GM08714 (cell line): ENCODE results near the gene NCKAP5.

Experiments
- H3K4me3 ChIP-seq: fragments of 200-500 bp; sonication (Bioruptor generic); 2 replicates; pipeline ENCODE4 v1.5.1; 2014; ENCODE audit warnings: mild to moderate bottlenecking, low read length, inconsistent platforms
- ZNF274 ChIP-seq: IDR thresholded peaks from 2 replicates; pipeline ENCODE4 v1.6.1; 2012; ENCODE audit warnings: mild to moderate bottlenecking, low read depth, low read length

NCKAP5 gene

GRCh38 chr2:133591164-133591563 is 22.9 kb upstream of the NCKAP5 start:
- H3K4me3 ChIP-seq, result no peak overlapping the region
- TF ChIP-seq ZNF274, result no peak

DNA sequence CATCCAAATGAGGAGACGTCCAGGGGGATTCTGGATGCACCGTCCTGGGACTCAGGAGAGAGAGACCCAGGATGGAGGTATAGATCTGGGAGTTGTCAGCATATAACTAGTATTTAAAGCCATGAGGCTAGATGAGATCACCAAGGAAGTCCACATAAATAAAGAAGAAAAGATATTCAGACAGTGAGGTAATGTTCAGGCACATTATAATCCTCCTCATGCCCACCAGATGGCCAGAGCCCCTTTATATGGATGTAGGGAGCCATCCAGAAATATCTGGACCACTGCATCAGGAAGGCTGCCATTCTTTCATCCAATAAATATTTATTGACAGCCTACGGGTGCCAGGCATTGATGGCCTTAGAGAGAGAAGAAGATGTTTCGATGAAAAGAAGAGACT is 21.2 kb upstream of the NCKAP5 start:
- H3K4me3 ChIP-seq, result no peak overlapping the region
- no peak for TF ChIP-seq ZNF274

DNA sequence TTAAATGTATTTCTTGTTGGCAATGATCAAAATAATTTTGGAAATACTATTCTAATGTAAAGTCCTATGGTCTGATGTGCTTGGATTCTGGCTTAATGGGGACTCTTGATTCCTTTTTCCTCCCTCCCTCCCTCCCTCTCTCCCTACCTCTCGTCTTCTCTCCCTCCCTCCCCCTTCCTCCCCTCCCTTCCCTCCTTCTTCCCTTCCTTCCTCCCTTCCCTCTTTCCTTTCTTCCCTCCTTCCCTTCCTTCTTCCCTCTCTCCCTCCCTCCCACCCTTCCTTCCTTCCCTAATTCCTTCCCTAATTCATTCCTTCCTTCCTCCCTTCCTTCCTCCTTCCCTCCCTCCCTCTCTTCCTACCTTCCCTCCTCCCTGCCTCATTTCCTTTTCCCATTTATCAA is 19.9 kb upstream of the NCKAP5 start:
- no peak overlapping the region for H3K4me3 ChIP-seq

DNA sequence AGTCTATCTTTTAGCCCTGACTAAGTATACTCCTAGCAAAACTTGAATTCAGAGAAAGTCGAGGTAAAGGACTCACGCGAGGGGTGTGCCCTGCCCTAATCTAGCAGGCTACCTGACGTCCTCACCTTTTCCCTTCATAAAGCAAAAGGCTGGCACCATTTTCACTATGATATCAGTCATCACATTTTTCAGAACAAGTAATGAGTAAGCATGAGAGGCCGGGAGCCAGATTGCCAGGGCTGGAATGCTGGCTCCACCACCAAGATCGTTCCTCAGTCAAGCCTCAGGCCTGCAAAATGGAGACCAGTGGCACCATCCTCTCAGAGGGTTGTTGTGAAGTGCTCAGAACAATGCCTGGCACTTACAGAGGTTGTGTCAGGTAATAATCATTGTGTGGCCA is 18.7 kb upstream of the NCKAP5 start:
- no peak overlapping the region for H3K4me3 ChIP-seq
- no peak for TF ChIP-seq ZNF274

More for the DNA sequence above, 19.9 kb upstream of the NCKAP5 start:
- TF ChIP-seq ZNF274, result no peak

DNA sequence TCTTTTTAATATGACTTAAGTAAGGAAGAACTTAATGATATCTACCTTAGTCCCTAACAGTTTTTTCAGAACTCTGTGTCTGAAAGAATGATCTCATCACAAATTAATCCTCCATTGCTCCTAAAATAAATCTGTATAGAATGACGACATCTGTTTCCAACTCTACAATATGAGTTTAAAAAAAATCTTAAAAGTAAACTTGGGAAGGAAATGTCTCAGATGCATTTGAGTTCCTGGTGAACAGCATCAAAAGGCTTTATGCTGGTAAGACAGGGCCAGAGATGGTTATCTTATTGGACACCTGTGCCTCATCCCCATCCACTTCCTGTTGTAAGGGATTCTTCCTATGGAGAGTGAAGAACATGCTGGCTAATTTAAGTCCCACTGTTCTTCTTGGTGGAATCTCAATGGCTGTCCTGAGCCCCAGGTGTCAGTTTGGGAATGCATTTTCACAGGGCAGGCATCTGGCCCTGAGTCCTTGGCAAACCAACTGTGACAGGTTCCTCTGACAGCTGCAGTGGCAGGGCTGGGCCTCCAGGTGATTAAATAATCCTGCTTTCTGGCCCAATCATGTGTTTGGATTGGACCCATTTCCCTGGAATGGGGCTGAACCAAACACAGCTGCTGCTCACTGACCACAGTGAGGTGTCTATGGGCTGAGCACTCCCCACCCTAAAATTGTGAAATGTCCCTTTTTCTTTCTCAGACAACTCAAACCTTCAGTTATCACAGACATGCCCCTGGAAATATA is 12.9 kb upstream of the NCKAP5 start:
- no peak for TF ChIP-seq ZNF274
- no peak overlapping the region for H3K4me3 ChIP-seq

GRCh38 chr2:133579274-133579673 is 11.0 kb upstream of the NCKAP5 start:
- TF ChIP-seq ZNF274, result no peak
- no peak overlapping the region for H3K4me3 ChIP-seq

DNA sequence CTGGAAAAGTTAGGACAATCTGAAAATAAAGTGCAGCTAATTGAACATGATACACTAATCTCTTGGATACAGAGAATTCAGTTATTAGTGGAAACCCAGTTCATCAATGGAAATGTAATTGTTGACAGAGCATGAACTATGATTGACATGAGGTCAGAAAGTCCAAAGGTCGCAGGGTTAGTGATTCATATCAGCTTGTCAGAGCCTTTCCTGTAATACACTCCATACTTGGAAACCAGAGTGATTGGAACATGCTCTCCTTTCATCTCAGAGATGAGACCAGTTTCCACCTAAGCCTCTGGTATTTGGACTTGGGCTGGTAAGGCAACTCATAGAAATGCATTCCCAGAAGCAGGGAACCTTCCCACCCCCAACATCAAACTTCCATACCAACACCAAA is 8.5 kb upstream of the NCKAP5 start:
- H3K4me3 ChIP-seq, result no peak overlapping the region
- TF ChIP-seq ZNF274, result no peak

DNA sequence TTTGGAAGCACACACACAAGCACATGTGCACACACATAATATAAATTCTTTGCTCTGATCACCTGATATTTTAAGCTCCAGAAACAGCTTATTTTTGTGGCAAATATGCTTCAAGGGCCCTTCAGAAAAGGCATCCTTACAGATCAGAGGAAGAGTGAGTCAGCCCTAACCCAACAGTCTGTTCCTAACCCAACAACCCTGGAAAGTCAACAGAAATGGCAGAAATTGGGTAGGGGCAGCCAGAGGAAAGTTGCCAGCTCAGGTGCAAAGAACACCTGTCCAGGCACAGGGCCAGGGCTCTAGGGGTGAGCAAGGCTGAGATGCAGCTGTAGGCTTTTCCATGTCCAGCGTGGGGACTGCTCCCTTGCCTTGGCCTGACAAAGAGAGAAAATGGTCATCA is 6.4 kb upstream of the NCKAP5 start:
- TF ChIP-seq ZNF274, result no peak
- H3K4me3 ChIP-seq, result no peak overlapping the region

- no peak overlapping the region for H3K4me3 ChIP-seq
- no peak for TF ChIP-seq ZNF274
Measured at GRCh38 chr2:133574186-133574585, 5.9 kb upstream of the NCKAP5 start.

DNA sequence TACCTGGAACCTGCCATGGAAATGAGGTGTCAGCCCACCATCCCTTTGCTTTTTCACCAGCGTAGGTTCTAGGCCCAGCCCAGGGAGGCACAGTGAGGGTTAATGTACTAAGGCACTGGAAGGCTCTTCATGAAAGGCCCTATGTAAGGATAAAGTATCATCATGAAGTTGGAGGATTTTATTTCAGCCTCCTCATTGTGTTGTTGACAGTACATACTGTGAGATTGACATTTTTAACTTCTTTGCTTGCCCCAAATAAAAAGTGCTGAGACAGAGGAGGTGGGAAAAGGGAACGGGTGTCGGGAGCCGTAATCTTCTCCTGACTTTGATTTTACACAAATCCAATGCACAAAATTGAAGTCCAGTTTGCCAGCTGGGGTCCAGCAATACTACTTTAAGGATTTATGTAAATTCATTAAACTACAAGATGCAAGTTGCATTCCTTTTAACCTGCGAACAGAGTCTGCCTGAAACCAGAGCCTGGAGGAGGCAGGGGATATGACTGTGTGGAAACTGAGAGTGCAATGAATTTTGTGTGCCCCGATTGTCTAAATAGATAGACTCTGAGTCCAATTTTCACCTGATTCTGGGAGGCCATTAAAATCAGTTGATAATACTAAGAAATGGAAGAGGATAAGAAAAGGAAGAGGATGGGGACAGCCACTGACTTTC is 5.4 kb upstream of the NCKAP5 start:
- no peak overlapping the region for H3K4me3 ChIP-seq
- no peak for TF ChIP-seq ZNF274

DNA sequence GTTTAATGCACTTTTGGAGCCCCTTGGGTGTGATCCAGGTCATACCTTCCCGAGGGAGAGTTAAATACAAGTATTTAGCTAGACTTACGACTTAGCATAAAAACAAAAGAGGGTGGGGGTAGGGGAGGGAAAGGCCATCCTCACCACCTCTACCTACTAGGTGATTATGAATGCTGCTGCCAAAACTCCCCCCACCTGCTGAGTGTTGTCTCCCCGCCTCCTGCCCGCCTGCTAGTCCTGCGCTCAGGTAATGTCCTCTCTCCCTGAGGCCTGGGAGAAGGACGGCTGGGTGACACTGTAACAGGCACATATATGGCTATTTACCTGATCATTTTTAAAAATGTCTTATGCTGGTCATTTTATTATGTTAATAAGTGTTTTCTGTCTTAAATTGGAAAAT is 3.0 kb upstream of the NCKAP5 start:
- H3K4me3 ChIP-seq, result no peak overlapping the region
- no peak for TF ChIP-seq ZNF274

GRCh38 chr2:133570542-133570941 is 2.3 kb upstream of the NCKAP5 start:
- H3K4me3 ChIP-seq, result no peak overlapping the region
- no peak for TF ChIP-seq ZNF274

DNA sequence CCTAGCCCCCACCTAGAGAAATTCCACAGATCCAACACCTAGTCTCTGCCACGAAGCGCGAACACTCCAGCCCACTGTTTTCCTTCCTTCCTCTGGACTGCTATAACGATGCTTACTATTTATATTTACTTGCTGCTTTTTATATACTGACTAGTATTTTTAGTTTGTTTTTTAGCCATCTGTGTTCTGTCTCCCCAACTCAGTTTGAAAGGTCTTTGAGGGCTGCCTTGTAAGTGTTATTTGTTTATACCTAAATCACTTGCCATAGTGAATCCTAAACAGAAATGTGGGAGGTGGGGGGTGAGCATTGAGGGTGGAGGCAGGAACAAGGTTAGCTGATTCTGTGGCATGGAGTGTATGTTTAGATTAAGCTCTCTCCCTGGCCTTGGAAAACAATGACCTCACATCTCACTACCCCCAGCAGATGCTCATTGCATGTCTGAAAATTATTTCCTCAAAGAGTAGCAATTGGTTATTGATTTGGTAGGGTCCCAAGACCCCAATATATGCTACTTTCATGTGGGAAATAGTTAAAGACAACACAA is 1.1 kb upstream of the NCKAP5 start:
- no peak for TF ChIP-seq ZNF274
- no peak overlapping the region for H3K4me3 ChIP-seq

- no peak overlapping the region for H3K4me3 ChIP-seq
- TF ChIP-seq ZNF274, result no peak
Measured at GRCh38 chr2:133568598-133568997, 335 bp upstream of the NCKAP5 start.

DNA sequence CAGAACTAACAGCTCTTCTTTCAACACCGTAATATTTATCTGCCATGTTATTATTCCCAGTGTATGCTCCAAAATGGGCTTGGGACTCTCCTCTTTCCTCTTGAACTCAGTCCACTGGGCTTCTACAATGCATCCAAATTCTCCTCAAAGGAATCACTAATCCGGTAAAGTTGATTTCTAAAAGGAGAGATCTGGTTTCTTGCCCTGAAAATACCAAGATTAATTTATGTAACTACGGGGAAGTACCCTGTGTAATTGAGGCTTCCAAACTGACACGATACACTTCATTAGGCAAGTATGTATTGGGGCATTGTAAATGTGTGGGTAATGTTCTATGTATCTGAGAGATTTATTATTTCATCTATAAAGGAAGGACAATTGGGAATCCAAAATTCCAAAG is 5.7 kb downstream of the NCKAP5 start:
- no peak overlapping the region for H3K4me3 ChIP-seq
- TF ChIP-seq ZNF274, result no peak

- no peak for TF ChIP-seq ZNF274
- no peak overlapping the region for H3K4me3 ChIP-seq
Measured at GRCh38 chr2:133561045-133561852, 7.0 kb downstream of the NCKAP5 start.
